Measurements from ENCODE around the gene ERI2.
"Not testable (repeated sequence)": the region's sequence is repeated elsewhere in the genome, so short reads cannot be mapped to it uniquely, and the experiment has no call there.

DNA sequence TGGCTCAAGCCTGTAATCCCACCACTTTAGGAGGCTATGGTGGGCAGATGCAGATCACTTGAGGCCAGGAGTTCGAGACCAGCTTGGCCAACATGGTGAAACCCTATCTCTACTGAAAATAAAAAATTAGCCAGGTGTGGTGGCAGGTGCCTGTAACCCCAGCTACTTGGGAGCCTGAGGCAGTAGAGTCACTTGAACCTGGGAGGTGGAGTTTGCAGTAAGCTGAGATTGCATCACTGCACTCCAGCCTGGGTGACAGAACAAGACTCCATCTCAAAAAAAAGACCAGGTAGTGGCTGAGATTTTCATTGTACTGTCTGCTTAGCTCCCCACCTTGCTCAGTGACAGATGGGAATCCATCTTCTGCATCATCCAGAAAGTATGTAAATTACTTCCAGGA, 41.8 kb downstream of the ERI2 start:
- not testable (repeated sequence) for TF ChIP-seq POLR2A, POLR2AphosphoS5 (IDR thresholded peaks at IDR 0.05)
- TF ChIP-seq, protein P1, sequence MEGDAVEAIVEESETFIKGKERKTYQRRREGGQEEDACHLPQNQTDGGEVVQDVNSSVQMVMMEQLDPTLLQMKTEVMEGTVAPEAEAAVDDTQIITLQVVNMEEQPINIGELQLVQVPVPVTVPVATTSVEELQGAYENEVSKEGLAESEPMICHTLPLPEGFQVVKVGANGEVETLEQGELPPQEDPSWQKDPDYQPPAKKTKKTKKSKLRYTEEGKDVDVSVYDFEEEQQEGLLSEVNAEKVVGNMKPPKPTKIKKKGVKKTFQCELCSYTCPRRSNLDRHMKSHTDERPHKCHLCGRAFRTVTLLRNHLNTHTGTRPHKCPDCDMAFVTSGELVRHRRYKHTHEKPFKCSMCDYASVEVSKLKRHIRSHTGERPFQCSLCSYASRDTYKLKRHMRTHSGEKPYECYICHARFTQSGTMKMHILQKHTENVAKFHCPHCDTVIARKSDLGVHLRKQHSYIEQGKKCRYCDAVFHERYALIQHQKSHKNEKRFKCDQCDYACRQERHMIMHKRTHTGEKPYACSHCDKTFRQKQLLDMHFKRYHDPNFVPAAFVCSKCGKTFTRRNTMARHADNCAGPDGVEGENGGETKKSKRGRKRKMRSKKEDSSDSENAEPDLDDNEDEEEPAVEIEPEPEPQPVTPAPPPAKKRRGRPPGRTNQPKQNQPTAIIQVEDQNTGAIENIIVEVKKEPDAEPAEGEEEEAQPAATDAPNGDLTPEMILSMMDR (IDR thresholded peaks at IDR 0.05) = not testable (repeated sequence)
